WI38 (cell line): ENCODE results near the gene GINS2.

Experiments
- H3K4me3 ChIP-seq: 2 replicates; pipeline ENCODE4 v1.5.1; 2011; ENCODE audit warnings: low read depth, mild to moderate bottlenecking, control low read depth, low read length
- TF ChIP-seq, protein P1 (sequence below): IDR thresholded peaks from 2 replicates; pipeline ENCODE4 v1.5.1; 2012; ENCODE audit warnings: low read depth, mild to moderate bottlenecking, control low read depth, low read length

Gene GINS2

DNA sequence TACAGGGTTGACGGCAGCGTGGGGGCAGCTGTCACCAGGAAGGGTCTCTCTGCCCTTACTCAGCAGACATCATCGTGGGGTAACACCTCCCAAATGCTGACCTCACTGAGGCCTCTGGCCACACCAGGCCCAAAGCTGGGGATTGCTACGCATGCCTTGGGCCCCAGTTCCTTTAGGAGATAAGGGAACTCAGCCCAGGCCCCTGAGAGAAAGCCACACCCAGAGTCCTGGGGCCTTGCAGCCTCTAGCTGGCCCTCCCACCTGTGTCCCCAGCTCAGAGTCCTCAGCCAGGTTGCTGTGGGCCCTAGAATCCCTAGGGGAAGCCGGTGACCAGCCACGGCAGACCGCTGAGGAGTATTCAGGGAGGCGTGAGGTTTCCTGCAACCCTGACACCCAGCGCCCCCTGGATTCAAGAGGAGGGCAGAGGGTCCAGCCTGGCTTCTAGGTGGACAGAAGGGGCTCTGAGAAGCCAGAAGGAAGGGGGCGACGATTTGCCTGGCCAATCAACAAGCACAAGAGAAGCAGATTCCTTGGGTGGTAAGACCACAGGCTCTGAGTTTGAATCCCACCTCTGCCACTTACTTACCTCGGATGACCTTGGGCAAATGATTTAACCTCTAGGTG is 10.3 kb upstream of the GINS2 start:
- TF ChIP-seq, protein P1, sequence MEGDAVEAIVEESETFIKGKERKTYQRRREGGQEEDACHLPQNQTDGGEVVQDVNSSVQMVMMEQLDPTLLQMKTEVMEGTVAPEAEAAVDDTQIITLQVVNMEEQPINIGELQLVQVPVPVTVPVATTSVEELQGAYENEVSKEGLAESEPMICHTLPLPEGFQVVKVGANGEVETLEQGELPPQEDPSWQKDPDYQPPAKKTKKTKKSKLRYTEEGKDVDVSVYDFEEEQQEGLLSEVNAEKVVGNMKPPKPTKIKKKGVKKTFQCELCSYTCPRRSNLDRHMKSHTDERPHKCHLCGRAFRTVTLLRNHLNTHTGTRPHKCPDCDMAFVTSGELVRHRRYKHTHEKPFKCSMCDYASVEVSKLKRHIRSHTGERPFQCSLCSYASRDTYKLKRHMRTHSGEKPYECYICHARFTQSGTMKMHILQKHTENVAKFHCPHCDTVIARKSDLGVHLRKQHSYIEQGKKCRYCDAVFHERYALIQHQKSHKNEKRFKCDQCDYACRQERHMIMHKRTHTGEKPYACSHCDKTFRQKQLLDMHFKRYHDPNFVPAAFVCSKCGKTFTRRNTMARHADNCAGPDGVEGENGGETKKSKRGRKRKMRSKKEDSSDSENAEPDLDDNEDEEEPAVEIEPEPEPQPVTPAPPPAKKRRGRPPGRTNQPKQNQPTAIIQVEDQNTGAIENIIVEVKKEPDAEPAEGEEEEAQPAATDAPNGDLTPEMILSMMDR, result no peak
- no peak overlapping the region for H3K4me3 ChIP-seq

DNA sequence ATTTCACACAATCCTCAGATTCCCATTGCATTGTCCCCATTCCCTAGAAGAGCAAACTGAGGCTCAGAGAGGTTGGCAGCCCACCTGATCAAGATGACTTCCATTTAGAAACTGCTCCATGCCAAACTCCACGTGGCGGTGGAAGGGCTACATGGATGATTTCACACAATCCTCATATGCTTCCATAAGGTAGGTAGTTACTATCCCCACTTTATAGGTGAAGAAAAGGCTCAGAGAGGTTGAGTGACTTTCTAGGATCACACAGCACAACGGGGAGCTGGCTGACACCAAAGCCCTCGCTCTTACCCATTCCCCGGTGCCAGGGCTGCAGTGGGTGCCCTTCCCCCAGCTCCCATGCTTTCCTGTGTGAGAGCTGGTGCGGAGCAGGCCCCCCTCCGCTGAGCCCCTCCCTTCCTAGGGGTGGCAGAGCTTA is 9.7 kb upstream of the GINS2 start:
- H3K4me3 ChIP-seq, result no peak overlapping the region
- TF ChIP-seq, protein P1, result no peak

DNA sequence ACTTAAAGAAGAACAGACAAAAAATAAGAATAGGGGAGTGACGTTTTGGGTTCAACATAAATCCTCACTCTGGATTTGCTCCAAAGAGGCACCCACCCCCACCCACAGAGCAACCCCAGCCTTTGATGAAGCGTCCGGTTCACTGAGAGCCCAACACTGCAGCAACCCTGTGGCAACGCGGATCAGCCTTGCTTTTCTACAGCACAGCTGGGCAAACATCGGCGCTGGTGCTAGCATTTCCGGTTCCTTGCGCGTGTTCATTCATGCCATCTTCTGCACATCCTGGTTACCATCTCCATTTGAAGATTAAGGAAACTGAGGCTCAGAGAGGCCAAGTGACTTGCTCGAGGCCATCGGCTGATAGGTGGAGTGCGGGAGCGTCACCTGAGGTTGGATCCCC is 8.7 kb upstream of the GINS2 start:
- TF ChIP-seq, protein P1, result no peak

DNA sequence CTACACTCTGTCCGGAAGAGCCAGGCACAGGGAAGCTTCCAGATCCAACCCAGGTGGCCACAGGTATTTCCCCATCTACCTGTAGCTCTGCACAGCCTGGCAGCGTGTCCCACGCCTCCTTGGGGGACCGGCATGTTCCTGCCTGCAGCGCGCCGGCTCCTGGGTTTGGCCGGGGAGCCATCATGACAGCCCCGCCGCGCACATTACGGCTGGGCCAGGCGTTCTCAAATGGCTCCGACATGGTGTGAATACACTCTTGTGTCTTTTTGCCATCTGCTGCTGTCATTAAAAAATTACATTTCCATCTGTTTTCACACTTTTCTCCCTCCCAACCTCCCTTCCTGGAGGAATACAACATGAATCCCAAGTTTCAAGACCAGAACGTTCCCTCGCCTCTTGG is 8.0 kb upstream of the GINS2 start:
- TF ChIP-seq, protein P1, result no peak
- H3K4me3 ChIP-seq, result no peak overlapping the region

More for the DNA sequence above, 8.7 kb upstream of the GINS2 start:
- no peak overlapping the region for H3K4me3 ChIP-seq

DNA sequence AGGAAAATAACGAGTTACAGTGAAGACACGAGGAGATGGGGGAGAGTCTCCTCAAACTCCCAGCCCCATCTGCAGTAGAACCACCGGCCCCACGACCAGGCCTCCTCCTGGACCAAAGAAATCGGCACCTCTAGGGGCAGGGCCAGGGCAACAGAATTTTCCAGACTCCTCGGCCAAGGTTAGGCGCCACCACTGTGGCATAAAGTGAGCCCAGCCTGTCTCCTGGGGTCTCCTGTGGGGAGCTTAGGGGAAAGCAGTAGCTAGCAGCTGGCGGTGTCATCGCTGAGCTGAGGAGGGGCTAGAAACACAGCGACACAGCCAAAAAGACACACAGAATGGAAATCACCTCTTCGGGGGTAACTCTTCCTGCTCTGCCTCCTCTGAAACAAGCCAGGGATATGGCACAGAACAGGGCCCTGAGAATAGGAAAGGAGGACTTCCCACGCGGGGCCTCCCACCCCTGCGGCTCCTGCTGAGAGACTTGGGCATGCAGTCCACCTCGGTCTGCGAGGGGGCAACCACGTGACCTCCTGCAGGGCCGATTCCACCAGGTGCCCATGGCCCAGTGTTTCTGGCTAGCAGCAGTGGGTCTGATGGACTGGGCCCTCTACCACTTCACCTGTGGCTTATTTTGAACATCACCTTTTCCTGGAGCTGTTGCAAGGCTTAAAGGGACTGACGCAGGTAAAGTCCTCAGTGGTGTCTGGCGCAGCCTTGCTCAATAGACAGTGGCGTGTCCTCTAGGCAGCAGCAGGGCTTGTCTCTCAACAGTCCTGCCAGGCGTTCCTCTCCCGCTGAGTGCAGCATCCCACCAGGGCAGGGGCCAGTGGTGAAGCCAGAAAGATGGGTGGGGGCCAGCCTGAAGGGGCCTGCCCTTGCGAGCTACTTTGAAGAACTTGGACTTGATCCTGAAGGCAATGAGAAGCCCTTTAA is 6.7 kb upstream of the GINS2 start:
- TF ChIP-seq, protein P1, result no peak
- H3K4me3 ChIP-seq, result no peak overlapping the region

DNA sequence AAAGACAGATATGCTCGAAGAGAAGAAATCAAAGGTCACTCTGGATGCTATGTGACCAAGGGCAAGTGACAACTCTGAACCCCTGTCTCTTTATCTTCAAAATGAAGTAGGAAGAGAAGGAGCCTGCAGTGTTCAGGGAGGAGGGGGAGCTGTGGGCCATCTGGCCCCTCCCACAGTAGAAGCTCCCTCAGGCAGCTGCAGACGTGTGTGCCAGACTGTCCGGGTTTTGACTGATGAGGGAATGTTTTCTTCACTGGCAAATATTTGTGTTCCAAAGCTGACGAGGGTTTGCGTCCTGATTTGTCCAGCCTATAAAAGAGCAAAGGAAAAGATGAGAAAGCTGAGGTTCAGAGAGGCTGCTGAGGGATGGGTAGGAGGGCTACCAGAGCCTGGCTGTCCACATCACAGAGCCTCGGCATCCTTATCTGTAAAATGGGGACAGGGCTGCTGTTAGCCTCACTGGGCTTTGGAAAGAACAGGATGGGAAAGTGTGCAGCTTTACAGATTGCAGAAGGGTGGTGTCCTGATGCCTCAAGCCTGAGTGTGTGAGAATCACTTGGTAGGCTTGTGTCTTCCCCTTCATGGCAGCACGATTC is 1.8 kb upstream of the GINS2 start:
- H3K4me3 ChIP-seq, result no peak overlapping the region
- TF ChIP-seq, protein P1, result no peak

DNA sequence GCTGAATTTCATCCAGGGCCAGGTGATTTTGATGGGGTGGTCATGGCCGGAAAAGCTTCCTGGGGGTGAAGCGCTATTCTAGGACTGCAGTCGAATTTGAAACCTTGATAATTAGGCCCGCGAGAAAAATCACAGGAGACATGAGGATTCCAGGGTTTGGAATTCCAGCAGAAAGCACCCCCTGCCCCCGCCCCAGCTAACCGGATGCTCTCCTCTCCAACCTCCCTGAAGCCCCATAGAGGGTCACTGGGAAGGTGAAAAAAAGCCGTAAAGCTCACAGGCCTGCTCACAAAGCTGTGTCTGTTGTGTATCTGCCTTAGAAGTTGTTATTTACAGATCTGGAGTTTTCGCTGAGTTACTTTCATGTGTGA is 1.2 kb upstream of the GINS2 start:
- no peak overlapping the region for H3K4me3 ChIP-seq
- TF ChIP-seq, protein P1, result no peak
